Stimulated activated CD4-positive, alpha-beta T cell treated with anti-CD3 and anti-CD28 coated beads, TNF-alpha, amount 100 ng/mL, for 4 hours (primary cell): Measurements from ENCODE around the gene AGPS.

Experiments
- DNase-seq, 3 experiments: peaks; one replicate each; pipeline ENCODE4 v3.0.0-alpha.2; 2020; ENCODE audit warnings: low read depth in 3 of 3

The AGPS gene

DNA sequence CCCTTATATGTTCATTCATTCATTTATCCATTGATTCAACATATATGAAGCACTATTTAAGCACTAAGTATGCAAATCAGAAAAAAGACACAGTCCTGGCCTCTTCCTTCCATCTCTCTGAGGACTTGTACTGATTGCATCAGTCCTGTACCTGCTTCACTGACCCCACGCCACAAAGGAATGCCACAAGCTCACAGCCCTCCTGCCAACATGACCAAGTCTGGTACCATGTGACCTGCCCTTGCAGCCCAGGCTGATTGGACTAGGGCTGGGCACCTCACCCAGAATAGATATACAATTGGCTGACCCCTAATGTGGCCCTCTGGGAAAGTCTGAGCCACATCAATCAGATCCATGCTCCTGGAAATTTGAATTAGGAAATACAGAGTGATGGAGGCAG is 196.6 kb downstream of the AGPS start:
- no peak for DNase-seq

DNA sequence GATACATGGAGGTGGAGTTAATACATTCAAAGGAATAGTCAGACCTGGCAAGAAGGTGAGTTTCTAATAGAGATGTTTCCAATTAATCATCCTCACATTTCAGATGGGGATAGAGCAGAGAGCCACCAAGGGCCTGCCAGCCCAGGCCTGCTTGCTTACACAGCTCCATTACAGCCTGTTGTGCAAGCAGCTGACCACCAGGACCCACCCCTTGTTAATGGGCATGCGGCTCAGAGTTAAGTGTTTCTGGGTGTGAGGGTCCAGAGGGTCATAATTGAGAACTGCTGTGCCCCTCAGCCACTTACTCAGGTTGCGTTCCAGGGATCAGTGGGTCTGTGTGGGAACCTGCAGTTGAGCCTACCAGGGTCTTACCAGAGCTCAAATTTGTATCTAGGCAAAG is 199.8 kb downstream of the AGPS start:
- no peak for DNase-seq

DNA sequence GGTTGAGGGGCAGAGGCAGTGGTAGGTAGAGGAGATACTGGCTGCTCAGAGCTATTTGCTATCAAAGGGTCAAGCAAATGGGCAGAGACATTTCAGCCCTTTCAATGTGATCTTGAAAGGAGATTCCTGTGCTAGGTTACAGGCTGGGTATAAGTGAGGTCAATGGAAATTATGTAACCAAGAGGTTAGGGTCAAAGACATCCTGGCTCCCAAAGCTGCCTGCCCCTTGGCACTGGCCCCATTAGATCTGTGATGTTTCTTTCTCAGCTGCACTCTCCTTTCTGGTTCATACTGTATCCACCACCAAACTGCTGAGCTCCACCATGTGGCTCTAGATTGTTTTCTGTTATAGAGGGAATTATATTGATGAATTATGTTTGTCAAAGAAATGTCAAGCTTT is 200.4 kb downstream of the AGPS start:
- DNase-seq = no peak

DNA sequence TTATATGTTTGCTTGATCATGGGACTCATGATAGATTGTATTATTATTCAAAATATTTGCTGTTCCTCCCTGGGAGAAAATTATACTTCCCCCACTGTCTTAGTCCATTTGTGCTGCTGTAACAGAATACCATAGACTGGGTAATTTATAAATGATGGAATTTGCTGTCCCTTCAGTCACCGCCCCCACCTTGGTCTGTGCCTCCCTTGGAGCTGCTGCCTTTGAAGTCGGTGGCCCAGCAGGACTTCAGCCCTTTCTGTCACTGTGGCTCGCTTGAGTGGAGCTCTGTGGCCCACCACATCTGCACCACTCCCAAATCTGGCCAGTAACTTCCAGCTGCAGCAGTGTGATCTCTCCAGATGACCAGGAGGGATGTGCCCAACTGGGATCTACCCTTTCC is 200.8 kb downstream of the AGPS start:
- no peak for DNase-seq
